Measurements from ENCODE around the gene ZNF630. TPM values are rescaled to one million over a fixed set of nuclear protein-coding genes. Genes with fewer than 3 reads are reported as not detected.

Gene ZNF630
- total and polyA plus RNA-seq, 2 donors (not counting 3 experiments of a cell fraction or from before 2014, with no cell fraction given) = 0.87 to 1.6 TPM

DNA sequence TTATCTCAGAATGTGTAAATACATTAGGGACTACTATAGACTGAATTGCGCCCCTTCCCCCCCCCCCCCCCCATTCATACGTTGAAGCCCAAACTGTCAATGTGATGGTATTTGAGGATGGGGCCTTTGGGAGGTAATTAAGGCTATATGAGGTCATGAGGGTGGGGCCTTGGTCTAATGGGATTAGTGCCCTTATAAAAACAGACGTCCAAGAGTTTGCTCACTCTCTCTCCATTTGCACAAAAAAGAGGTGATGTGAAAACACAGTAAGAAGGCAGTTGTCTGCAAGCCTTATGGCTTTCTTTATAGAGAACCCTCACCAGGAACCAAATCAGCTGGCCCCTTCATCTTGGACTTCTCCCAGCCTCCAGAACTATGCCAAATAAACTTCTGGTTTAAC is 49.3 kb downstream of the ZNF630 start:
- Histone ChIP-seq H3K79me2 (ENCODE audit: control insufficient read depth, insufficient read depth, low read length) (no peaks in the 10 kb centered on the region), H3K27ac (ENCODE audit: insufficient read depth, low read depth, low read length) (no peak overlapping the region), H3K9me1 (replicated peaks; ENCODE audit: control insufficient read depth, extremely low read depth, insufficient read depth, low read length) (no peaks in the 10 kb centered on the region), H3K4me3 (replicated peaks in 1 of 3; ENCODE audit: insufficient read depth in 1 of 3, low read depth in 1 of 3, low read length in 3 of 3) (no peak overlapping the region), H3K4me2 (ENCODE audit: insufficient read depth, low read length) (no peak overlapping the region), H4K20me1 (replicated peaks; ENCODE audit: control insufficient read depth, extremely low read depth, insufficient read depth, low read length) (no peaks in the 10 kb centered on the region), H3K9ac (replicated peaks; ENCODE audit: extremely low read depth, insufficient read depth, low read length) (no peak overlapping the region), H3K4me1 (ENCODE audit: control insufficient read depth, extremely low read depth, insufficient read depth, low read length) (peaks cover 4% of the 10 kb centered on the region), H3K9me3 (replicated peaks; ENCODE audit: control insufficient read depth, insufficient read depth, low read length) (no peaks in the 10 kb centered on the region), H2AFZ (ENCODE audit: low read depth, low read length) (no peak overlapping the region), H3K27me3 (ENCODE audit: control insufficient read depth in 2 of 2, insufficient read depth in 2 of 2, low read length in 2 of 2) (no peaks in the 10 kb centered on the region), H3K36me3 (ENCODE audit: control insufficient read depth in 2 of 2, extremely low read depth in 1 of 2, insufficient read depth in 2 of 2, low read length in 2 of 2) (no peaks in the 10 kb centered on the region)
- no peak for TF ChIP-seq MYC (IDR thresholded peaks at IDR 0.05; ENCODE audit: low read depth, low read length)
- TF ChIP-seq EZH2 (IDR thresholded peaks at IDR 0.05; ENCODE audit: borderline replicate concordance, low read depth, low read length, severe bottlenecking) = no peak
- no peak for TF ChIP-seq POLR2A (IDR thresholded peaks at IDR 0.05; ENCODE audit: low read depth, low read length)
- TF ChIP-seq, protein P1, sequence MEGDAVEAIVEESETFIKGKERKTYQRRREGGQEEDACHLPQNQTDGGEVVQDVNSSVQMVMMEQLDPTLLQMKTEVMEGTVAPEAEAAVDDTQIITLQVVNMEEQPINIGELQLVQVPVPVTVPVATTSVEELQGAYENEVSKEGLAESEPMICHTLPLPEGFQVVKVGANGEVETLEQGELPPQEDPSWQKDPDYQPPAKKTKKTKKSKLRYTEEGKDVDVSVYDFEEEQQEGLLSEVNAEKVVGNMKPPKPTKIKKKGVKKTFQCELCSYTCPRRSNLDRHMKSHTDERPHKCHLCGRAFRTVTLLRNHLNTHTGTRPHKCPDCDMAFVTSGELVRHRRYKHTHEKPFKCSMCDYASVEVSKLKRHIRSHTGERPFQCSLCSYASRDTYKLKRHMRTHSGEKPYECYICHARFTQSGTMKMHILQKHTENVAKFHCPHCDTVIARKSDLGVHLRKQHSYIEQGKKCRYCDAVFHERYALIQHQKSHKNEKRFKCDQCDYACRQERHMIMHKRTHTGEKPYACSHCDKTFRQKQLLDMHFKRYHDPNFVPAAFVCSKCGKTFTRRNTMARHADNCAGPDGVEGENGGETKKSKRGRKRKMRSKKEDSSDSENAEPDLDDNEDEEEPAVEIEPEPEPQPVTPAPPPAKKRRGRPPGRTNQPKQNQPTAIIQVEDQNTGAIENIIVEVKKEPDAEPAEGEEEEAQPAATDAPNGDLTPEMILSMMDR (IDR thresholded peaks at IDR 0.05; ENCODE audit: extremely low read depth in 1 of 2, insufficient read depth in 1 of 2, low read depth in 1 of 2, low read length in 2 of 2) = no peak
- TF ChIP-seq POLR2AphosphoS5 (IDR thresholded peaks at IDR 0.05; ENCODE audit: insufficient read depth, low read depth, low read length) = no peak
- no peak for TF ChIP-seq JUN (IDR thresholded peaks at IDR 0.05; ENCODE audit: borderline replicate concordance, insufficient read depth, insufficient read length, low read depth)
- no peak for TF ChIP-seq FOS (IDR thresholded peaks at IDR 0.05; ENCODE audit: borderline replicate concordance, insufficient read depth, low read length)
- TF ChIP-seq, protein P2, sequence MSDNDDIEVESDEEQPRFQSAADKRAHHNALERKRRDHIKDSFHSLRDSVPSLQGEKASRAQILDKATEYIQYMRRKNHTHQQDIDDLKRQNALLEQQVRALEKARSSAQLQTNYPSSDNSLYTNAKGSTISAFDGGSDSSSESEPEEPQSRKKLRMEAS (IDR thresholded peaks at IDR 0.05; ENCODE audit: insufficient read depth, insufficient read length) = no peak
- TF ChIP-seq GATA2 (IDR thresholded peaks at IDR 0.05; ENCODE audit: insufficient read depth, insufficient read length, low read depth, low read length) = no peak
- FAIRE-seq (no peak), DNase-seq (ENCODE audit: low read depth, low spot score) (no peak)
- CTCF ChIA-PET = no interaction called here
- dilution Hi-C loops (cut with MboI; ENCODE audit: extremely low pct_ligation_motif_present, low sequenced_read_pairs) = no loop called here
- no TSS peak for BruUV-seq (replicated peaks)
- POLR2A ChIA-PET = no interaction called here
- intact Hi-C loops (cut with micrococcal nuclease) = no loop called here

Data from endothelial cell of umbilical vein (primary cell).